Prostate gland (tissue), 2 donors: ENCODE measurements around the gene SLC5A8.

Source experiments
- POLR2A ChIP-seq: fragments of 450-650 bp; IDR thresholded peaks from one replicate; pipeline ENCODE4 v1.6.1; 2016; ENCODE audit warnings: antibody characterized with exemption, mild to moderate bottlenecking
- POLR2AphosphoS5 ChIP-seq: sonication (generic); formaldehyde crosslinking; IDR thresholded peaks from one replicate; pipeline ENCODE4 v1.6.1; 2017; ENCODE audit warnings: antibody characterized with exemption
- TF ChIP-seq, protein P1 (sequence below), 4 experiments: fragments of 200-600 bp in 2 of 4; fragments of 450-650 bp in 2 of 4; sonication (generic) in 2 of 4; IDR thresholded peaks; 1 replicate in 3 of 4; 2 replicates in 1 of 4; pipeline ENCODE4 v1.5.1; 2016 to 2019; ENCODE audit warnings: antibody characterized with exemption in 4 of 4, mild to moderate bottlenecking in 2 of 4, moderate library complexity in 2 of 4

DNA sequence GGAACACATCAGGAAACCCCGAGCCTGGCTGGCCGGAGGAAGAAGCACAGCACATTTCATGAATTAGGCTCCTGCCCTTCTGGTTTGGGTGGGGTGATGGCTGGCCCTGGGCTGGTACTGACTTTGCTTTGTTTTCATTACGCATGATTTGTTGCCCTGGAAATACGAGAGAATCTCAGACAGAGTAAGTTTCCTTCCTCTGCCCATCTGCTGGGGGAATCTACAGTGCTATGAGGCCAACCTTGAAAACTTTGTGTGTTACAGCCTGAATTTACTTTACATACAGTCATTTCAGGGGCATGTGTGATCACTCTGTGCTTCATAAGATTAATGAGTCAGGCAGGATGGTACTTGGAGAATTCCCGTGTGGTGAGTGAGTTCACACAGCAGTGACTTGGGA lies 20.5 kb upstream of the SLC5A8 start:
- no peak for TF ChIP-seq POLR2A
- TF ChIP-seq, protein P1, sequence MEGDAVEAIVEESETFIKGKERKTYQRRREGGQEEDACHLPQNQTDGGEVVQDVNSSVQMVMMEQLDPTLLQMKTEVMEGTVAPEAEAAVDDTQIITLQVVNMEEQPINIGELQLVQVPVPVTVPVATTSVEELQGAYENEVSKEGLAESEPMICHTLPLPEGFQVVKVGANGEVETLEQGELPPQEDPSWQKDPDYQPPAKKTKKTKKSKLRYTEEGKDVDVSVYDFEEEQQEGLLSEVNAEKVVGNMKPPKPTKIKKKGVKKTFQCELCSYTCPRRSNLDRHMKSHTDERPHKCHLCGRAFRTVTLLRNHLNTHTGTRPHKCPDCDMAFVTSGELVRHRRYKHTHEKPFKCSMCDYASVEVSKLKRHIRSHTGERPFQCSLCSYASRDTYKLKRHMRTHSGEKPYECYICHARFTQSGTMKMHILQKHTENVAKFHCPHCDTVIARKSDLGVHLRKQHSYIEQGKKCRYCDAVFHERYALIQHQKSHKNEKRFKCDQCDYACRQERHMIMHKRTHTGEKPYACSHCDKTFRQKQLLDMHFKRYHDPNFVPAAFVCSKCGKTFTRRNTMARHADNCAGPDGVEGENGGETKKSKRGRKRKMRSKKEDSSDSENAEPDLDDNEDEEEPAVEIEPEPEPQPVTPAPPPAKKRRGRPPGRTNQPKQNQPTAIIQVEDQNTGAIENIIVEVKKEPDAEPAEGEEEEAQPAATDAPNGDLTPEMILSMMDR (IDR thresholded peaks at IDR 0.05), result no peak
- no peak for TF ChIP-seq POLR2AphosphoS5
